Ishikawa (cell line): ENCODE results near the gene C1orf115.

Source experiments
- EGR1 ChIP-seq: IDR thresholded peaks from 2 replicates; pipeline ENCODE4 v1.6.1; 2012
- EP300 ChIP-seq: IDR thresholded peaks from 2 replicates; pipeline ENCODE4 v1.6.1; 2012; ENCODE audit warnings: borderline replicate concordance
- FOXM1 ChIP-seq: IDR thresholded peaks from 2 replicates; pipeline ENCODE4 v1.6.1; 2012; ENCODE audit warnings: low read depth, borderline replicate concordance
- NFIC ChIP-seq: IDR thresholded peaks from 2 replicates; pipeline ENCODE4 v1.6.1; 2012
- RAD21 ChIP-seq: IDR thresholded peaks from 2 replicates; pipeline ENCODE4 v1.6.1; 2012; ENCODE audit warnings: low read depth
- REST ChIP-seq: IDR thresholded peaks from 2 replicates; pipeline ENCODE4 v1.6.1; 2012; ENCODE audit warnings: low read depth, mild to moderate bottlenecking
- TAF1 ChIP-seq: IDR thresholded peaks from 2 replicates; pipeline ENCODE4 v1.6.1; 2012; ENCODE audit warnings: low read depth, mild to moderate bottlenecking
- YY1 ChIP-seq: IDR thresholded peaks from 2 replicates; pipeline ENCODE4 v1.6.1; 2012; ENCODE audit warnings: low read depth
- ZBTB7A ChIP-seq: IDR thresholded peaks from 2 replicates; pipeline ENCODE4 v1.6.1; 2012; ENCODE audit warnings: low read depth

GRCh38 chr1:220685879-220686278, 4.3 kb upstream of the C1orf115 start:
- no peak for TF ChIP-seq FOXM1
- TF ChIP-seq EP300 = no peak
- TF ChIP-seq EGR1 = no peak
- TF ChIP-seq RAD21 = no peak
- TF ChIP-seq YY1 = no peak
- no peak for TF ChIP-seq NFIC
- no peak for TF ChIP-seq ZBTB7A
- TF ChIP-seq TAF1 = no peak
- TF ChIP-seq REST = no peak
